Tibial nerve (tissue), 4 donors: ENCODE results near the gene DACT3. TPM values are rescaled to one million over a fixed set of nuclear protein-coding genes. Genes with fewer than 3 reads are reported as not detected.
A peak's percentile ranks its signal among the peaks of the same experiment; 100 is the strongest.
"Not testable (repeated sequence)": the region's sequence is repeated elsewhere in the genome, so short reads cannot be mapped to it uniquely, and the experiment has no call there.

Source experiments
- DNase-seq, 2 donors: peaks; one replicate each; pipeline ENCODE4 v3.0.0-alpha.2; 2019; ENCODE audit warnings: low spot score in 2 of 2
- H3K27ac ChIP-seq, 4 donors: fragments of 200-600 bp; sonication (generic) in 3 of 4; one replicate each; pipeline ENCODE4 v1.5.1; 2017 to 2019; ENCODE audit warnings: mild to moderate bottlenecking in 1 of 4
- H3K27me3 ChIP-seq, 2 donors: fragments of 200-600 bp; sonication (generic) in 1 of 2; one replicate each; pipeline versions ENCODE4 v1.5.1 to v1.6.0; 2017 to 2019
- H3K36me3 ChIP-seq, 3 donors: fragments of 200-600 bp; sonication (generic); one replicate each; pipeline ENCODE4 v1.5.1; 2018 to 2019
- H3K4me1 ChIP-seq, 4 donors: fragments of 200-600 bp; sonication (generic) in 3 of 4; one replicate each; pipeline ENCODE4 v1.5.1; 2017 to 2019
- H3K4me3 ChIP-seq, 4 donors: fragments of 200-600 bp; sonication (generic) in 3 of 4; one replicate each; pipeline ENCODE4 v1.5.1; 2017 to 2019; ENCODE audit warnings: mild to moderate bottlenecking in 1 of 4, moderate library complexity in 1 of 4
- H3K9me3 ChIP-seq, 4 donors: fragments of 200-600 bp; sonication (generic) in 3 of 4; one replicate each; pipeline ENCODE4 v1.5.1; 2017 to 2019
- CTCF ChIP-seq, 5 experiments: fragments of 200-600 bp in 3 of 5; fragments of 450-650 bp in 2 of 5; sonication (generic) in 3 of 5; IDR thresholded peaks; one replicate each; pipeline ENCODE4 v1.5.1; 2016 to 2019; ENCODE audit warnings: antibody characterized with exemption in 5 of 5, mild to moderate bottlenecking in 3 of 5, moderate library complexity in 2 of 5
- EP300 ChIP-seq, 2 donors: sonication (generic); formaldehyde crosslinking; IDR thresholded peaks; one replicate each; pipeline ENCODE4 v1.6.1; 2017; ENCODE audit warnings: antibody characterized with exemption in 2 of 2, mild to moderate bottlenecking in 1 of 2
- POLR2A ChIP-seq, 2 donors: fragments of 450-650 bp; IDR thresholded peaks; one replicate each; pipeline ENCODE4 v1.6.1; 2017; ENCODE audit warnings: antibody characterized with exemption in 2 of 2, mild to moderate bottlenecking in 2 of 2, moderate library complexity in 2 of 2
- WGBS, 2 donors: methylation state at CpG; one replicate each; pipeline ENCODE4 v1.1.5; 2018; 5-methylcytosine and 5-hydroxymethylcytosine counted together
- total RNA-seq, 4 donors: library from RNA; depleted of rRNA; stranded (reverse); fragments of >200 nt; gene quantifications; one replicate each; pipeline ENCODE4 v1.1.0, GENCODE V29; 2016

Gene DACT3
- total RNA-seq, 4 donors from 2014 or later, result 7.1 to 11.7 (median 8.2) TPM

DNA sequence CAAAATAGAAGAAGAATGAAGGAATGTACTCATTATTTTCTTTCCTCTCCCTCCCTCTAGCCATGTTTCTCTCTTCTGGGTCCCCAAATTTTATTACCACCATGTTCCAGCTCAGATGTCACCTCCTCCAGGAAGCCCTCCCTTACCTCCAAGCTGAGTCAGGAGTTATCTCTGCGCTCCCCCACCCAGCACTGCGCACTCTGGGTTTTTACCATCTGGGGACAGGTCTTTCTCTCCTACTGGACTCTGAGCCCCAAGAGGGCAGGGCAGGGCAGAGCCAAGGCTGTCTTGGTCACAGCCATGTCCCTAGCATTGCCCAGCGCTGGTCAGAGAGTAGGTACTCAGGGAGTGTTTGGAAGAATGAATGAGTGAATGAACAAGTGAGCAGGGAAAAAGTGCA, 27.9 kb downstream of the DACT3 start:
- H3K36me3 ChIP-seq, result no peaks in the 10 kb centered on the region
- H3K4me3 ChIP-seq, result no peak overlapping the region
- TF ChIP-seq EP300 (IDR thresholded peaks at IDR 0.05) (no peak), CTCF (IDR thresholded peaks at IDR 0.05) (no peak), POLR2A (IDR thresholded peaks at IDR 0.05) (no peak)
- peaks cover 0 to 9% of the 10 kb centered on the region in 2 donors for H3K27me3 ChIP-seq
- 86 to 87% methylated on average over 3 of the region's 3 CpGs for WGBS, 2 donors
- no peak overlapping the region for H3K27ac ChIP-seq
- no peaks in the 10 kb centered on the region for H3K9me3 ChIP-seq
- no peak for DNase-seq
- H3K4me1 ChIP-seq, result peaks cover 0 to 46% (median 16%) of the 10 kb centered on the region in 4 donors

DNA sequence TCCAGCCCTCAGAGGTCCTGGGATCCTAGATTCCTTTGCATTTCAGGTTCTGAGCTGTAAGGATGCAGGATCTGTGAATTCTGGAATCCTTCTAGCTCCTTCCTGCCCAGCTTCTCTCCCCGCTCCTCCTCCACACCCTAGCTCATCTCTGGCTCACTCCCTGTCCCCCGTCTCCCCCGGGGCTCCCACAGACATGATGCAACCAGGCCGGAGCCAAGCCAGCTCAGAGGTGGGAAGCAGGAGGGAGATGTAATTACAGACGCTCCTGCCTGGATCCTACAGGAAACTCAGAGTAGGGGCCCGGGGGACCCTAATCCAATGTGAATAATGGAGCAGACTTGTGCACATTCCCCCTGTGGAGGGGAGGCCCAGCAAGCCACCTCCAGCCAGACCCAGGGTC, 29.5 kb downstream of the DACT3 start:
- WGBS, 2 donors, result 50 to 56% methylated on average over 6 of the region's 6 CpGs
- peak; percentile 63 to 64 for DNase-seq
- Histone ChIP-seq H3K9me3 (no peaks in the 10 kb centered on the region), H3K27me3 (peaks cover 0 to 9% of the 10 kb centered on the region in 2 donors), H3K36me3 (no peaks in the 10 kb centered on the region), H3K27ac (no peak overlapping the region), H3K4me1 (peaks cover 0 to 47% (median 16%) of the 10 kb centered on the region in 4 donors), H3K4me3 (no peak overlapping the region)
- no peak for TF ChIP-seq EP300 (IDR thresholded peaks at IDR 0.05)
- TF ChIP-seq POLR2A (IDR thresholded peaks at IDR 0.05), result no peak
- no peak for TF ChIP-seq CTCF (IDR thresholded peaks at IDR 0.05)

- Histone ChIP-seq H3K4me3 (no peak overlapping the region), H3K36me3 (no peaks in the 10 kb centered on the region), H3K27ac (no peak overlapping the region), H3K4me1 (peaks cover 0 to 44% (median 18%) of the 10 kb centered on the region in 4 donors), H3K27me3 (peaks cover 0 to 9% of the 10 kb centered on the region in 2 donors), H3K9me3 (no peaks in the 10 kb centered on the region)
- 85 to 88% methylated on average over 10 to 12 of the region's 14 CpGs for WGBS, 2 donors
- TF ChIP-seq EP300 (IDR thresholded peaks at IDR 0.05) (no peak), POLR2A (IDR thresholded peaks at IDR 0.05) (no peak), CTCF (IDR thresholded peaks at IDR 0.05) (no peak)
- DNase-seq, result no peak
These were observed 30.3 kb downstream of the DACT3 start for GRCh38 chr19:46630586-46631205.

DNA sequence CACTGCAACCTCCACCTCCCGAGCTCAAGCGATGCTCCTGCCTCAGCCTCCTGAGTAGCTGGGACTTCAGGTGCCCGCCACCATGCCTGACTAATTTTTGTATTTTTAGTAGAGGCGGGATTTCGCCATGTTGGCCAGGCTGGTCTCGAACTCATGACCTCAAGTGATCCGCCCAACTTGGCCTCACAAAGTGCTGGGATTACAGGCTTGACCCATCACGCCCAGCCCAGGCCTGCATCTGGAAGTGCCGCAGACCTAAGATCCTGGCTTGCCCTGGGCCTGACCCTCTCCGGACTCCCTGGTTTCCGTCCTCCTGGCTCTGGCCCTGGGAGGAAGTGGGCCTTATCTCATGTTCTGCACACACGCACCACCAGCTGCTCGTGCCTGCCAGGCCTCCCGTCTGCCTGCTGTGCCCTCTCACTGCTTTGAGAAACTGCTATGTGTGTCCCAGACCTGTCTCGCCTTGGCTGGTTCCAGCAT, 31.4 kb downstream of the DACT3 start:
- Histone ChIP-seq H3K36me3 (no peaks in the 10 kb centered on the region), H3K27me3 (peaks cover 0 to 2% of the 10 kb centered on the region in 2 donors), H3K4me3 (no peak overlapping the region), H3K9me3 (no peaks in the 10 kb centered on the region), H3K4me1 (peaks cover 0 to 48% (median 24%) of the 10 kb centered on the region in 4 donors), H3K27ac (peak overlapping the region in 1 of 4 donors; percentile 17)
- TF ChIP-seq EP300 (IDR thresholded peaks at IDR 0.05) (no peak), POLR2A (IDR thresholded peaks at IDR 0.05) (no peak), CTCF (IDR thresholded peaks at IDR 0.05) (no peak)
- no peak for DNase-seq
- WGBS, 2 donors, result 73 to 78% methylated on average over 15 of the region's 15 CpGs

DNA sequence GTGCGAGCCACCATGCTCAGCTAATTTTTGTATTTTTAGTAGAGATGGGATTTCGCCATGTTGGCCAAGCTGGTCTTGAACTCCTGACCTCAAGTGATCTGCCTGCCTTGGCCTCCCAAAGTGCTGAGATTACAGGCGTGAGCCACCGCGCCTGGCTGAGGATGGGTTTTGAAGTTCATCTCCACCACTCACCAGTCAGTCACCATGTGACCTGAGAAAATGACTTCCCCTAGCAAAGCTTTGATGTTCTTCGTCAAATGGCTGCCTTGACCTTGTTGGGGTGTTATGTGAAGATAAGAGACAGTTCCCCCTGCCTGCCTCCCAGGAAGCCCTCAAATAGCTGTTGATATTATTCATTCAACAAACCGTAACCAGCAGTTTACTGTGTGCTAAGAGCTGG, 32.0 kb downstream of the DACT3 start:
- not testable (repeated sequence) for H3K4me3 ChIP-seq, H3K36me3 ChIP-seq, H3K27me3 ChIP-seq, H3K9me3 ChIP-seq, DNase-seq, H3K27ac ChIP-seq
- 93 to 98% methylated on average over 7 of the region's 7 CpGs for WGBS, 2 donors
- H3K4me1 ChIP-seq, result peaks cover 0 to 48% (median 26%) of the 10 kb centered on the region in 4 donors
